Measurements from ENCODE around the gene PTCD3.

Gene PTCD3

DNA sequence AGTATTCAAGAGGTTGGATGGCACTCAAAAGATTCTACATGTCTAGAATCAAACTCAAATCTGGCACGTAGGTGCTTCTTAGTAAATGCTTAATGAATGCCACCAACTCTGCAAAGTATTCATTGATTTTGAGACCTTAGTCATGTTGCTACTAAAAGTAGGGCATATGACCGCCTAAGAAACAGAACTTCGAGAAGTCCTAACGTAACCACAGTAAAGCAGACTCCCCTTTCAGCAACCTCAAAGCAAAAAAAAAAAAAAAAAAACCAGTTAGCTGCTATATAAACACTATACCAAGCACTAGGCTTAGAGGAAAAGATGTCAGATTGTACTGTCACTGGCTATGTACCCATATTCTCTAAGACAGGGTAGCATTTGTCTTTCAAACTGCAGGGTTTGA lies 33.9 kb downstream of the PTCD3 start:
- H3K27ac ChIP-seq = no peak overlapping the region
- DNase-seq (ENCODE audit: low spot score) = no peak
- ChIA-PET CTCF (no interaction called here), POLR2A (ENCODE audit: low non-redundant PET) (no interaction called here)
- no peak for TF ChIP-seq CTCF (conservative IDR thresholded peaks at IDR 0.05; ENCODE audit: low read depth)

GRCh38 chr2:86140969-86141392 lies 34.9 kb downstream of the PTCD3 start:
- H3K27ac ChIP-seq = no peak overlapping the region
- POLR2A ChIA-PET (ENCODE audit: low non-redundant PET) = no interaction called here
- no peak for TF ChIP-seq CTCF (conservative IDR thresholded peaks at IDR 0.05; ENCODE audit: low read depth)
- CTCF ChIA-PET = interaction anchor here (0.6 to 0.7 kb wide), 3 partner anchors 13 to 52 kb away, joined by 3 to 5 read pairs (median 4); no protein-coding TSS in a partner anchor
- no peak for DNase-seq (ENCODE audit: low spot score)

- CTCF ChIA-PET = no interaction called here
- TF ChIP-seq CTCF (conservative IDR thresholded peaks at IDR 0.05; ENCODE audit: low read depth) = no peak
Observed at GRCh38 chr2:86142436-86143257, 36.6 kb downstream of the PTCD3 start.

DNA sequence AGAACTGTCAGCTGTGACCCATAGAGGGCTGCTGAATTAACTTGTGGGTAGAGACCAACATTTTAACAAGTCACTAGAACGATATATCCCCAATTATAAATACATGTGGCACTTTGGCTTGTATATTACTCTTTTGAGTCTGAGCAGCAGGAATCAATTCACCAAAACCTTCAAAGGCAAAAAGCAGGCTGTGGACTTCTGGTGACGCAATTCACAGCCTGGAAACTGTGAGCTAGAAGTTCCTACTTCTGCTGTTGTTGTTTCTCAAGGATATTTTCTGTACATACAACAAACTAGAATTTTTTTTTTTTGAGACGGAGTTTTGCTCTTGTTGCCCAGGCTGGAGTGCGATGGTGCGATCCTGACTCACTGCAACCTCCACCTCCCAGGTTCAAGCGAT lies 37.3 kb downstream of the PTCD3 start:
- TF ChIP-seq CTCF (conservative IDR thresholded peaks at IDR 0.05; ENCODE audit: low read depth) = no peak
- no peak overlapping the region for H3K27ac ChIP-seq
- ChIA-PET POLR2A (ENCODE audit: low non-redundant PET) (no interaction called here), CTCF (interaction anchor here (0.6 kb wide), 1 partner anchor 48 kb away, joined by 4 read pairs; no protein-coding TSS in a partner anchor)
- DNase-seq (ENCODE audit: low spot score) = no peak

More at GRCh38 chr2:86142436-86143257, 36.6 kb downstream of the PTCD3 start:
- no peak for DNase-seq (ENCODE audit: low spot score)
- H3K27ac ChIP-seq = no peak overlapping the region
- POLR2A ChIA-PET (ENCODE audit: low non-redundant PET) = no interaction called here

- DNase-seq (ENCODE audit: low spot score) = no peak
- POLR2A ChIA-PET (ENCODE audit: low non-redundant PET) = no interaction called here
- CTCF ChIA-PET = interaction anchor here (0.6 kb wide), 2 partner anchors 31 to 47 kb away, joined by 4 to 8 read pairs; no protein-coding TSS in a partner anchor
- no peak for TF ChIP-seq CTCF (conservative IDR thresholded peaks at IDR 0.05; ENCODE audit: low read depth)
- no peak overlapping the region for H3K27ac ChIP-seq
Observed at GRCh38 chr2:86143926-86144685, 38.1 kb downstream of the PTCD3 start.

GRCh38 chr2:86147793-86148192 lies 41.8 kb downstream of the PTCD3 start:
- DNase-seq (ENCODE audit: low spot score) = no peak
- TF ChIP-seq CTCF (conservative IDR thresholded peaks at IDR 0.05; ENCODE audit: low read depth) = no peak
- CTCF ChIA-PET = interaction anchor here (0.6 kb wide), 1 partner anchor 25 kb away, joined by 3 read pairs; no protein-coding TSS in a partner anchor
- POLR2A ChIA-PET (ENCODE audit: low non-redundant PET) = no interaction called here
- no peak overlapping the region for H3K27ac ChIP-seq

All from RWPE1 (cell line).